22Rv1 (cell line): ENCODE measurements around the gene MED29.
A peak's percentile ranks its signal among the peaks of the same experiment; 100 is the strongest.

ENCODE experiments used
- H3K27ac ChIP-seq: fragments of 450-650 bp; 2 replicates; pipeline ENCODE4 v1.5.1; 2017
- CTCF ChIP-seq: fragments of 450-650 bp; IDR thresholded peaks from 2 replicates; pipeline ENCODE4 v1.5.1; 2017; ENCODE audit warnings: mild to moderate bottlenecking
- ZFX ChIP-seq: fragments of 450-650 bp; IDR thresholded peaks from 2 replicates; pipeline ENCODE4 v1.6.1; 2017; ENCODE audit warnings: antibody characterized with exemption, borderline replicate concordance

The MED29 gene

GRCh38 chr19:39405958-39406655 is 14.9 kb downstream of the MED29 start:
- TF ChIP-seq CTCF: no peak
- TF ChIP-seq ZFX: no peak
- H3K27ac ChIP-seq: peak overlapping the region; percentile 98

GRCh38 chr19:39406656-39407409 is 15.7 kb downstream of the MED29 start, which contains the start of gene ZFP36:
Gene ZFP36 (plus strand): TSS chr19:39406847. CDS start chr19:39406905, 58 bp downstream.
- TF ChIP-seq ZFX: no peak
- no peak for TF ChIP-seq CTCF
- H3K27ac ChIP-seq: peak within 1 kb of the TSS; percentile 98

GRCh38 chr19:39407410-39407659 is 16.2 kb downstream of the MED29 start:
- TF ChIP-seq CTCF (no peak), ZFX (no peak)
- peak overlapping the region; percentile 98 for H3K27ac ChIP-seq

- peak overlapping the region; percentile 98 for H3K27ac ChIP-seq
These were observed 16.6 kb downstream of the MED29 start for GRCh38 chr19:39407660-39408391.

GRCh38 chr19:39408392-39409207 is 17.4 kb downstream of the MED29 start:
- TF ChIP-seq ZFX (no peak), CTCF (no peak)
- H3K27ac ChIP-seq: peak overlapping the region; percentile 98

More at GRCh38 chr19:39407660-39408391, 16.6 kb downstream of the MED29 start:
- TF ChIP-seq ZFX (no peak), CTCF (no peak)

- TF ChIP-seq ZFX: no peak
- no peak for TF ChIP-seq CTCF
- H3K27ac ChIP-seq: peak overlapping the region; percentile 98
These were observed 18.2 kb downstream of the MED29 start for GRCh38 chr19:39409208-39410016.
